Measurements from ENCODE around the gene CTF1. TPM values are rescaled to one million over a fixed set of nuclear protein-coding genes. Genes with fewer than 3 reads are reported as not detected.

The CTF1 gene, protein sequence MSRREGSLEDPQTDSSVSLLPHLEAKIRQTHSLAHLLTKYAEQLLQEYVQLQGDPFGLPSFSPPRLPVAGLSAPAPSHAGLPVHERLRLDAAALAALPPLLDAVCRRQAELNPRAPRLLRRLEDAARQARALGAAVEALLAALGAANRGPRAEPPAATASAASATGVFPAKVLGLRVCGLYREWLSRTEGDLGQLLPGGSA
- total RNA-seq (4.9 and 5.0 TPM in 2 replicates), polyA plus RNA-seq (14.0 and 23.4 TPM in 2 replicates)

- Histone ChIP-seq H3K9me3 (ENCODE audit: low read depth) (no peaks in the 10 kb centered on the region), H3K4me1 (ENCODE audit: low read depth) (peaks cover 19% of the 10 kb centered on the region), H3K36me3 (no peaks in the 10 kb centered on the region), H3K27ac (peak within 1 kb of the TSS; percentile 98), H3K4me3 (peak within 1 kb of the TSS; percentile 47), H3K27me3 (no peaks in the 10 kb centered on the region)
- DNase-seq (ENCODE audit: low read depth in 1 of 2, low spot score in 1 of 2), result peak; percentile 83 to 88
- TF ChIP-seq, protein P1, sequence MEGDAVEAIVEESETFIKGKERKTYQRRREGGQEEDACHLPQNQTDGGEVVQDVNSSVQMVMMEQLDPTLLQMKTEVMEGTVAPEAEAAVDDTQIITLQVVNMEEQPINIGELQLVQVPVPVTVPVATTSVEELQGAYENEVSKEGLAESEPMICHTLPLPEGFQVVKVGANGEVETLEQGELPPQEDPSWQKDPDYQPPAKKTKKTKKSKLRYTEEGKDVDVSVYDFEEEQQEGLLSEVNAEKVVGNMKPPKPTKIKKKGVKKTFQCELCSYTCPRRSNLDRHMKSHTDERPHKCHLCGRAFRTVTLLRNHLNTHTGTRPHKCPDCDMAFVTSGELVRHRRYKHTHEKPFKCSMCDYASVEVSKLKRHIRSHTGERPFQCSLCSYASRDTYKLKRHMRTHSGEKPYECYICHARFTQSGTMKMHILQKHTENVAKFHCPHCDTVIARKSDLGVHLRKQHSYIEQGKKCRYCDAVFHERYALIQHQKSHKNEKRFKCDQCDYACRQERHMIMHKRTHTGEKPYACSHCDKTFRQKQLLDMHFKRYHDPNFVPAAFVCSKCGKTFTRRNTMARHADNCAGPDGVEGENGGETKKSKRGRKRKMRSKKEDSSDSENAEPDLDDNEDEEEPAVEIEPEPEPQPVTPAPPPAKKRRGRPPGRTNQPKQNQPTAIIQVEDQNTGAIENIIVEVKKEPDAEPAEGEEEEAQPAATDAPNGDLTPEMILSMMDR (IDR thresholded peaks at IDR 0.05; ENCODE audit: low read depth, low read length), result no peak
Observed at GRCh38 chr16:30896261-30896888, at the start of gene CTF1. TSS of gene CTF1 (plus strand) at chr16:30896614. CDS start at chr16:30896644, 30 bp downstream.

- peak in 1 of 2 donors; percentile 61 for DNase-seq (ENCODE audit: low read depth in 1 of 2, low spot score in 1 of 2)
- Histone ChIP-seq H3K9me3 (ENCODE audit: low read depth) (no peaks in the 10 kb centered on the region), H3K27me3 (no peaks in the 10 kb centered on the region), H3K27ac (peak overlapping the region; percentile 13), H3K36me3 (no peaks in the 10 kb centered on the region), H3K4me1 (ENCODE audit: low read depth) (peaks cover 4% of the 10 kb centered on the region), H3K4me3 (no peak overlapping the region)
- TF ChIP-seq, protein P1 (IDR thresholded peaks at IDR 0.05; ENCODE audit: low read depth, low read length), result no peak
Observed at GRCh38 chr16:30846649-30847402, 49.6 kb upstream of the CTF1 start.

GRCh38 chr16:30850246-30850645 lies 46.2 kb upstream of the CTF1 start:
- no peaks in the 10 kb centered on the region for H3K9me3 ChIP-seq (ENCODE audit: low read depth)
- no peaks in the 10 kb centered on the region for H3K27me3 ChIP-seq
- DNase-seq (ENCODE audit: low read depth in 1 of 2, low spot score in 1 of 2), result no peak
- no peak overlapping the region for H3K4me3 ChIP-seq
- TF ChIP-seq, protein P1 (IDR thresholded peaks at IDR 0.05; ENCODE audit: low read depth, low read length), result no peak
- H3K4me1 ChIP-seq (ENCODE audit: low read depth), result peaks cover 4% of the 10 kb centered on the region
- H3K36me3 ChIP-seq, result no peaks in the 10 kb centered on the region
- no peak overlapping the region for H3K27ac ChIP-seq

- no peaks in the 10 kb centered on the region for H3K36me3 ChIP-seq
- DNase-seq (ENCODE audit: low read depth in 1 of 2, low spot score in 1 of 2), result no peak
- no peaks in the 10 kb centered on the region for H3K9me3 ChIP-seq (ENCODE audit: low read depth)
- H3K4me3 ChIP-seq, result no peak overlapping the region
- H3K27ac ChIP-seq, result no peak overlapping the region
- TF ChIP-seq, protein P1 (IDR thresholded peaks at IDR 0.05; ENCODE audit: low read depth, low read length), result no peak
- H3K4me1 ChIP-seq (ENCODE audit: low read depth), result no peaks in the 10 kb centered on the region
- no peaks in the 10 kb centered on the region for H3K27me3 ChIP-seq
Observed at GRCh38 chr16:30853758-30854157, 42.7 kb upstream of the CTF1 start.

GRCh38 chr16:30858111-30858495 lies 38.3 kb upstream of the CTF1 start:
- Histone ChIP-seq H3K27me3 (no peaks in the 10 kb centered on the region), H3K9me3 (ENCODE audit: low read depth) (no peaks in the 10 kb centered on the region), H3K4me1 (ENCODE audit: low read depth) (no peaks in the 10 kb centered on the region), H3K36me3 (no peaks in the 10 kb centered on the region), H3K4me3 (no peak overlapping the region), H3K27ac (no peak overlapping the region)
- TF ChIP-seq, protein P1 (IDR thresholded peaks at IDR 0.05; ENCODE audit: low read depth, low read length), result no peak
- DNase-seq (ENCODE audit: low read depth in 1 of 2, low spot score in 1 of 2), result no peak
